Measurements from ENCODE around the gene STXBP3.

Gene STXBP3

GRCh38 chr1:108829498-108829916 is 83.0 kb downstream of the STXBP3 start:
- Histone ChIP-seq H3K9ac (ENCODE audit: low read length) (no peak overlapping the region), H3K9me3 (ENCODE audit: low read length) (no peaks in the 10 kb centered on the region), H3K27ac (ENCODE audit: low read depth, low read length) (peak overlapping the region; percentile 86), H3K4me1 (ENCODE audit: insufficient read depth, low read length) (peaks cover 35% of the 10 kb centered on the region), H3K4me3 (ENCODE audit: low read depth in 1 of 2, low read length in 2 of 2) (no peak overlapping the region), H3K27me3 (ENCODE audit: control insufficient read depth in 1 of 2, insufficient read depth in 2 of 2, low read length in 2 of 2) (no peaks in the 10 kb centered on the region), H3K36me3 (ENCODE audit: insufficient read depth, low read length) (no peaks in the 10 kb centered on the region)

- H3K4me3 ChIP-seq (ENCODE audit: low read depth in 1 of 2, low read length in 2 of 2), result peak overlapping the region in 1 of 2 donors; percentile 32
- peak overlapping the region; percentile 86 for H3K27ac ChIP-seq (ENCODE audit: low read depth, low read length)
These were observed 83.9 kb downstream of the STXBP3 start for GRCh38 chr1:108830119-108831008.

GRCh38 chr1:108831225-108831624 is 84.8 kb downstream of the STXBP3 start:
- Histone ChIP-seq H3K4me1 (ENCODE audit: insufficient read depth, low read length) (peaks cover 39% of the 10 kb centered on the region), H3K9ac (ENCODE audit: low read length) (peak overlapping the region; percentile 37), H3K9me3 (ENCODE audit: low read length) (no peaks in the 10 kb centered on the region), H3K4me3 (ENCODE audit: low read depth in 1 of 2, low read length in 2 of 2) (no peak overlapping the region), H3K27me3 (ENCODE audit: control insufficient read depth in 1 of 2, insufficient read depth in 2 of 2, low read length in 2 of 2) (no peaks in the 10 kb centered on the region), H3K36me3 (ENCODE audit: insufficient read depth, low read length) (no peaks in the 10 kb centered on the region), H3K27ac (ENCODE audit: low read depth, low read length) (peak overlapping the region; percentile 86)

More at GRCh38 chr1:108830119-108831008, 83.9 kb downstream of the STXBP3 start:
- Histone ChIP-seq H3K9me3 (ENCODE audit: low read length) (no peaks in the 10 kb centered on the region), H3K36me3 (ENCODE audit: insufficient read depth, low read length) (no peaks in the 10 kb centered on the region), H3K9ac (ENCODE audit: low read length) (peak overlapping the region; percentile 37), H3K27me3 (ENCODE audit: control insufficient read depth in 1 of 2, insufficient read depth in 2 of 2, low read length in 2 of 2) (no peaks in the 10 kb centered on the region), H3K4me1 (ENCODE audit: insufficient read depth, low read length) (peaks cover 35% of the 10 kb centered on the region)

GRCh38 chr1:108832929-108833328 is 86.5 kb downstream of the STXBP3 start:
- Histone ChIP-seq H3K27ac (ENCODE audit: low read depth, low read length) (no peak overlapping the region), H3K9me3 (ENCODE audit: low read length) (no peaks in the 10 kb centered on the region)

GRCh38 chr1:108841703-108842102 is 95.2 kb downstream of the STXBP3 start:
- no peak overlapping the region for H3K4me3 ChIP-seq (ENCODE audit: low read depth in 1 of 2, low read length in 2 of 2)
- no peak overlapping the region for H3K9ac ChIP-seq (ENCODE audit: low read length)
- no peaks in the 10 kb centered on the region for H3K36me3 ChIP-seq (ENCODE audit: insufficient read depth, low read length)
- peak overlapping the region; percentile 67 for H3K27ac ChIP-seq (ENCODE audit: low read depth, low read length)
- no peaks in the 10 kb centered on the region for H3K27me3 ChIP-seq (ENCODE audit: control insufficient read depth in 1 of 2, insufficient read depth in 2 of 2, low read length in 2 of 2)
- H3K9me3 ChIP-seq (ENCODE audit: low read length), result no peaks in the 10 kb centered on the region
- peaks cover 38% of the 10 kb centered on the region for H3K4me1 ChIP-seq (ENCODE audit: insufficient read depth, low read length)

More at GRCh38 chr1:108832929-108833328, 86.5 kb downstream of the STXBP3 start:
- Histone ChIP-seq H3K27me3 (ENCODE audit: control insufficient read depth in 1 of 2, insufficient read depth in 2 of 2, low read length in 2 of 2) (no peaks in the 10 kb centered on the region), H3K4me1 (ENCODE audit: insufficient read depth, low read length) (peaks cover 36% of the 10 kb centered on the region), H3K4me3 (ENCODE audit: low read depth in 1 of 2, low read length in 2 of 2) (no peak overlapping the region), H3K36me3 (ENCODE audit: insufficient read depth, low read length) (no peaks in the 10 kb centered on the region), H3K9ac (ENCODE audit: low read length) (no peak overlapping the region)

- Histone ChIP-seq H3K27me3 (ENCODE audit: control insufficient read depth in 1 of 2, insufficient read depth in 2 of 2, low read length in 2 of 2) (no peaks in the 10 kb centered on the region), H3K9ac (ENCODE audit: low read length) (no peak overlapping the region), H3K9me3 (ENCODE audit: low read length) (no peaks in the 10 kb centered on the region), H3K27ac (ENCODE audit: low read depth, low read length) (peak overlapping the region; percentile 67), H3K36me3 (ENCODE audit: insufficient read depth, low read length) (no peaks in the 10 kb centered on the region), H3K4me1 (ENCODE audit: insufficient read depth, low read length) (peaks cover 41% of the 10 kb centered on the region), H3K4me3 (ENCODE audit: low read depth in 1 of 2, low read length in 2 of 2) (no peak overlapping the region)
These were observed 96.2 kb downstream of the STXBP3 start for GRCh38 chr1:108842525-108843181.

- H3K9ac ChIP-seq (ENCODE audit: low read length), result no peak overlapping the region
- no peaks in the 10 kb centered on the region for H3K9me3 ChIP-seq (ENCODE audit: low read length)
- no peaks in the 10 kb centered on the region for H3K27me3 ChIP-seq (ENCODE audit: control insufficient read depth in 1 of 2, insufficient read depth in 2 of 2, low read length in 2 of 2)
- no peak overlapping the region for H3K4me3 ChIP-seq (ENCODE audit: low read depth in 1 of 2, low read length in 2 of 2)
- H3K4me1 ChIP-seq (ENCODE audit: insufficient read depth, low read length), result peaks cover 46% of the 10 kb centered on the region
- H3K27ac ChIP-seq (ENCODE audit: low read depth, low read length), result peak overlapping the region; percentile 67
- H3K36me3 ChIP-seq (ENCODE audit: insufficient read depth, low read length), result no peaks in the 10 kb centered on the region
These were observed 97.1 kb downstream of the STXBP3 start for GRCh38 chr1:108843390-108844137.

- Histone ChIP-seq H3K27me3 (ENCODE audit: control insufficient read depth in 1 of 2, insufficient read depth in 2 of 2, low read length in 2 of 2) (no peaks in the 10 kb centered on the region), H3K4me1 (ENCODE audit: insufficient read depth, low read length) (peaks cover 42% of the 10 kb centered on the region), H3K9ac (ENCODE audit: low read length) (no peak overlapping the region), H3K4me3 (ENCODE audit: low read depth in 1 of 2, low read length in 2 of 2) (no peak overlapping the region), H3K9me3 (ENCODE audit: low read length) (no peaks in the 10 kb centered on the region), H3K36me3 (ENCODE audit: insufficient read depth, low read length) (no peaks in the 10 kb centered on the region), H3K27ac (ENCODE audit: low read depth, low read length) (peak overlapping the region; percentile 51)
These were observed 99.0 kb downstream of the STXBP3 start for GRCh38 chr1:108845446-108845845.

GRCh38 chr1:108845991-108846390 is 99.5 kb downstream of the STXBP3 start:
- Histone ChIP-seq H3K36me3 (ENCODE audit: insufficient read depth, low read length) (no peaks in the 10 kb centered on the region), H3K4me3 (ENCODE audit: low read depth in 1 of 2, low read length in 2 of 2) (no peak overlapping the region), H3K27me3 (ENCODE audit: control insufficient read depth in 1 of 2, insufficient read depth in 2 of 2, low read length in 2 of 2) (no peaks in the 10 kb centered on the region), H3K9ac (ENCODE audit: low read length) (no peak overlapping the region), H3K9me3 (ENCODE audit: low read length) (no peaks in the 10 kb centered on the region), H3K27ac (ENCODE audit: low read depth, low read length) (peak overlapping the region; percentile 2), H3K4me1 (ENCODE audit: insufficient read depth, low read length) (peaks cover 40% of the 10 kb centered on the region)

GRCh38 chr1:108847494-108847893 is 101.0 kb downstream of the STXBP3 start:
- H3K4me1 ChIP-seq (ENCODE audit: insufficient read depth, low read length), result peaks cover 38% of the 10 kb centered on the region

GRCh38 chr1:108848806-108849205 is 102.3 kb downstream of the STXBP3 start:
- Histone ChIP-seq H3K9me3 (ENCODE audit: low read length) (no peaks in the 10 kb centered on the region), H3K36me3 (ENCODE audit: insufficient read depth, low read length) (no peaks in the 10 kb centered on the region), H3K27me3 (ENCODE audit: control insufficient read depth in 1 of 2, insufficient read depth in 2 of 2, low read length in 2 of 2) (no peaks in the 10 kb centered on the region), H3K27ac (ENCODE audit: low read depth, low read length) (no peak overlapping the region), H3K9ac (ENCODE audit: low read length) (no peak overlapping the region), H3K4me3 (ENCODE audit: low read depth in 1 of 2, low read length in 2 of 2) (no peak overlapping the region), H3K4me1 (ENCODE audit: insufficient read depth, low read length) (peaks cover 25% of the 10 kb centered on the region)

More at GRCh38 chr1:108847494-108847893, 101.0 kb downstream of the STXBP3 start:
- H3K27me3 ChIP-seq (ENCODE audit: control insufficient read depth in 1 of 2, insufficient read depth in 2 of 2, low read length in 2 of 2), result no peaks in the 10 kb centered on the region
- no peak overlapping the region for H3K4me3 ChIP-seq (ENCODE audit: low read depth in 1 of 2, low read length in 2 of 2)
- H3K9me3 ChIP-seq (ENCODE audit: low read length), result no peaks in the 10 kb centered on the region
- H3K36me3 ChIP-seq (ENCODE audit: insufficient read depth, low read length), result no peaks in the 10 kb centered on the region
- H3K9ac ChIP-seq (ENCODE audit: low read length), result no peak overlapping the region
- no peak overlapping the region for H3K27ac ChIP-seq (ENCODE audit: low read depth, low read length)

Measured in muscle layer of colon (tissue), 2 donors.